ENCODE results near the gene GDI2.

Gene GDI2

GRCh38 chr10:5764422-5765297 lies 48.6 kb downstream of the GDI2 start:
- Histone ChIP-seq H3K4me1 (ENCODE audit: control insufficient read depth, insufficient read depth, low read length) (no peaks in the 10 kb centered on the region), H3K27ac (ENCODE audit: low read length) (no peak overlapping the region), H3K36me3 (ENCODE audit: control insufficient read depth, insufficient read depth, low read length) (peaks cover 21% of the 10 kb centered on the region; the same call in 1 of the 2 replicates), H3K9me3 (ENCODE audit: control insufficient read depth, insufficient read depth, low read length) (no peaks in the 10 kb centered on the region), H3K27me3 (ENCODE audit: control insufficient read depth, insufficient read depth, low read length) (no peaks in the 10 kb centered on the region; the same call in 1 of the 2 replicates), H3K4me3 (ENCODE audit: low read length) (no peak overlapping the region)
- WGBS (ENCODE audit: insufficient coverage, insufficient read length): no CpG with 5 or more reads among the region's 10 CpGs
- DNase-seq (ENCODE audit: low read depth, low spot score): no peak

- Histone ChIP-seq H3K36me3 (ENCODE audit: control insufficient read depth, insufficient read depth, low read length) (peaks cover 21% of the 10 kb centered on the region; the same call in 1 of the 2 replicates), H3K27me3 (ENCODE audit: control insufficient read depth, insufficient read depth, low read length) (no peaks in the 10 kb centered on the region; the same call in 1 of the 2 replicates), H3K4me3 (ENCODE audit: low read length) (no peak overlapping the region), H3K4me1 (ENCODE audit: control insufficient read depth, insufficient read depth, low read length) (no peaks in the 10 kb centered on the region), H3K27ac (ENCODE audit: low read length) (no peak overlapping the region), H3K9me3 (ENCODE audit: control insufficient read depth, insufficient read depth, low read length) (no peaks in the 10 kb centered on the region)
- DNase-seq (ENCODE audit: low read depth, low spot score): no peak
- WGBS (ENCODE audit: insufficient coverage, insufficient read length): no CpG with 5 or more reads among the region's 1 CpG
These were observed 50.7 kb downstream of the GDI2 start for GRCh38 chr10:5762531-5762930.

GRCh38 chr10:5761220-5761619 lies 52.0 kb downstream of the GDI2 start:
- no peaks in the 10 kb centered on the region for H3K9me3 ChIP-seq (ENCODE audit: control insufficient read depth, insufficient read depth, low read length)
- no peak overlapping the region for H3K4me3 ChIP-seq (ENCODE audit: low read length)
- WGBS (ENCODE audit: insufficient coverage, insufficient read length): no CpG with 5 or more reads among the region's 2 CpGs
- DNase-seq (ENCODE audit: low read depth, low spot score): no peak
- H3K27ac ChIP-seq (ENCODE audit: low read length): no peak overlapping the region
- no peaks in the 10 kb centered on the region for H3K4me1 ChIP-seq (ENCODE audit: control insufficient read depth, insufficient read depth, low read length)
- H3K27me3 ChIP-seq (ENCODE audit: control insufficient read depth, insufficient read depth, low read length): no peaks in the 10 kb centered on the region; the same call in 1 of the 2 replicates
- H3K36me3 ChIP-seq (ENCODE audit: control insufficient read depth, insufficient read depth, low read length): peaks cover 20% of the 10 kb centered on the region; the same call in 1 of the 2 replicates

- H3K4me3 ChIP-seq (ENCODE audit: low read length): no peak overlapping the region
- H3K9me3 ChIP-seq (ENCODE audit: control insufficient read depth, insufficient read depth, low read length): no peaks in the 10 kb centered on the region
- H3K27me3 ChIP-seq (ENCODE audit: control insufficient read depth, insufficient read depth, low read length): no peaks in the 10 kb centered on the region; the same call in 1 of the 2 replicates
- H3K27ac ChIP-seq (ENCODE audit: low read length): no peak overlapping the region
- WGBS (ENCODE audit: insufficient coverage, insufficient read length): no CpG with 5 or more reads among the region's 2 CpGs
- H3K4me1 ChIP-seq (ENCODE audit: control insufficient read depth, insufficient read depth, low read length): no peaks in the 10 kb centered on the region
- peaks cover 18% of the 10 kb centered on the region; the same call in 1 of the 2 replicates for H3K36me3 ChIP-seq (ENCODE audit: control insufficient read depth, insufficient read depth, low read length)
- DNase-seq (ENCODE audit: low read depth, low spot score): no peak
These were observed 52.7 kb downstream of the GDI2 start for GRCh38 chr10:5760515-5760914.

GRCh38 chr10:5758927-5759326 lies 54.3 kb downstream of the GDI2 start:
- H3K36me3 ChIP-seq (ENCODE audit: control insufficient read depth, insufficient read depth, low read length): peaks cover 10% of the 10 kb centered on the region; the same call in 1 of the 2 replicates
- WGBS (ENCODE audit: insufficient coverage, insufficient read length): no CpG with 5 or more reads among the region's 2 CpGs

GRCh38 chr10:5757766-5758517 lies 55.3 kb downstream of the GDI2 start:
- no CpG with 5 or more reads among the region's 3 CpGs for WGBS (ENCODE audit: insufficient coverage, insufficient read length)
- Histone ChIP-seq H3K27me3 (ENCODE audit: control insufficient read depth, insufficient read depth, low read length) (no peaks in the 10 kb centered on the region), H3K9me3 (ENCODE audit: control insufficient read depth, insufficient read depth, low read length) (no peaks in the 10 kb centered on the region), H3K36me3 (ENCODE audit: control insufficient read depth, insufficient read depth, low read length) (peaks cover 10% of the 10 kb centered on the region; the same call in 1 of the 2 replicates), H3K4me1 (ENCODE audit: control insufficient read depth, insufficient read depth, low read length) (no peaks in the 10 kb centered on the region), H3K4me3 (ENCODE audit: low read length) (no peak overlapping the region), H3K27ac (ENCODE audit: low read length) (no peak overlapping the region)
- no peak for DNase-seq (ENCODE audit: low read depth, low spot score)

More at GRCh38 chr10:5758927-5759326, 54.3 kb downstream of the GDI2 start:
- Histone ChIP-seq H3K27ac (ENCODE audit: low read length) (no peak overlapping the region), H3K4me1 (ENCODE audit: control insufficient read depth, insufficient read depth, low read length) (no peaks in the 10 kb centered on the region), H3K27me3 (ENCODE audit: control insufficient read depth, insufficient read depth, low read length) (no peaks in the 10 kb centered on the region), H3K4me3 (ENCODE audit: low read length) (no peak overlapping the region), H3K9me3 (ENCODE audit: control insufficient read depth, insufficient read depth, low read length) (no peaks in the 10 kb centered on the region)
- no peak for DNase-seq (ENCODE audit: low read depth, low spot score)

- no peaks in the 10 kb centered on the region for H3K27me3 ChIP-seq (ENCODE audit: control insufficient read depth, insufficient read depth, low read length)
- peaks cover 5% of the 10 kb centered on the region; the same call in 1 of the 2 replicates for H3K4me1 ChIP-seq (ENCODE audit: control insufficient read depth, insufficient read depth, low read length)
- 0 out of 2 replicates have a peak, but pooled peaks cover 5% of the 10 kb centered on the region for H3K36me3 ChIP-seq (ENCODE audit: control insufficient read depth, insufficient read depth, low read length)
- no peak overlapping the region for H3K27ac ChIP-seq (ENCODE audit: low read length)
- H3K9me3 ChIP-seq (ENCODE audit: control insufficient read depth, insufficient read depth, low read length): no peaks in the 10 kb centered on the region
- no peak overlapping the region for H3K4me3 ChIP-seq (ENCODE audit: low read length)
- DNase-seq (ENCODE audit: low read depth, low spot score): no peak
- no CpG with 5 or more reads among the region's 17 CpGs for WGBS (ENCODE audit: insufficient coverage, insufficient read length)
These were observed 60.8 kb downstream of the GDI2 start for GRCh38 chr10:5752301-5752871.

- no peak for DNase-seq (ENCODE audit: low read depth, low spot score)
- Histone ChIP-seq H3K36me3 (ENCODE audit: control insufficient read depth, insufficient read depth, low read length) (peaks cover 11% of the 10 kb centered on the region; the same call in 1 of the 2 replicates), H3K27me3 (ENCODE audit: control insufficient read depth, insufficient read depth, low read length) (no peaks in the 10 kb centered on the region), H3K4me3 (ENCODE audit: low read length) (no peak overlapping the region), H3K9me3 (ENCODE audit: control insufficient read depth, insufficient read depth, low read length) (no peaks in the 10 kb centered on the region), H3K27ac (ENCODE audit: low read length) (no peak overlapping the region), H3K4me1 (ENCODE audit: control insufficient read depth, insufficient read depth, low read length) (peaks cover 5% of the 10 kb centered on the region; the same call in 1 of the 2 replicates)
- WGBS (ENCODE audit: insufficient coverage, insufficient read length): no CpG with 5 or more reads among the region's 6 CpGs
These were observed 61.5 kb downstream of the GDI2 start for GRCh38 chr10:5751601-5752253.

- DNase-seq (ENCODE audit: low read depth, low spot score): no peak
- Histone ChIP-seq H3K27me3 (ENCODE audit: control insufficient read depth, insufficient read depth, low read length) (no peaks in the 10 kb centered on the region), H3K4me1 (ENCODE audit: control insufficient read depth, insufficient read depth, low read length) (peaks cover 5% of the 10 kb centered on the region; the same call in 1 of the 2 replicates), H3K36me3 (ENCODE audit: control insufficient read depth, insufficient read depth, low read length) (peaks cover 15% of the 10 kb centered on the region; the same call in 1 of the 2 replicates), H3K4me3 (ENCODE audit: low read length) (no peak overlapping the region), H3K9me3 (ENCODE audit: control insufficient read depth, insufficient read depth, low read length) (no peaks in the 10 kb centered on the region), H3K27ac (ENCODE audit: low read length) (no peak overlapping the region)
- WGBS (ENCODE audit: insufficient coverage, insufficient read length): no CpG with 5 or more reads among the region's 4 CpGs
These were observed 64.8 kb downstream of the GDI2 start for GRCh38 chr10:5748394-5748803.
